IMR-90 (cell line): Measurements from ENCODE around the gene RNF112. TPM values are rescaled to one million over a fixed set of nuclear protein-coding genes. Genes with fewer than 3 reads are reported as not detected.

Experiments
- ATAC-seq: fragments of 200-7000 bp; cut with Tn5 transposase; 2 replicates; pipeline ENCODE4 v1.9.1; 2020; ENCODE audit warnings: low read depth, mild to moderate bottlenecking, moderate library complexity
- BruUV-seq: library from RNA; stranded (reverse); fragments of 400-500 nt; replicated peaks from 2 replicates; lab custom pipeline; 2021; lab: Mats Ljungman, UMichigan
- CTCF ChIA-PET: fragments of 300-600 bp; formaldehyde crosslinking; extraction: SDS; loops from one replicate; lab custom pipeline; 2021; ENCODE audit warnings: antibody characterized with exemption; lab: Yijun Ruan, JAX
- POLR2A ChIA-PET: fragments of 300-600 bp; sonication (Branson Sonifier 250); formaldehyde crosslinking; loops from one replicate; lab custom pipeline; 2022; ENCODE audit warnings: antibody characterized with exemption; ENCODE audit not compliant: unreplicated experiment; lab: Charles Lee
- DNase-seq: peaks from one replicate; pipeline ENCODE4 v3.0.0; 2013
- H2AFZ ChIP-seq: replicated peaks from 2 replicates; pipeline ENCODE3; 2013; ENCODE audit warnings: low read length, mild to moderate bottlenecking; ENCODE audit not compliant: poor library complexity
- H2AK5ac ChIP-seq: 2 replicates; pipeline ENCODE4 v1.6.1; 2013; ENCODE audit warnings: low read depth, low read length, inconsistent platforms
- H2AK9ac ChIP-seq: replicated peaks from 2 replicates; pipeline ENCODE3; 2013; ENCODE audit warnings: mild to moderate bottlenecking, low read depth, low read length, moderate library complexity; ENCODE audit not compliant: poor library complexity
- H2BK120ac ChIP-seq: 2 replicates; pipeline ENCODE4 v1.6.1; 2013; ENCODE audit warnings: low read depth, low read length, inconsistent platforms
- H2BK15ac ChIP-seq: 3 replicates; pipeline ENCODE4 v1.6.1; 2013; ENCODE audit warnings: low read depth, low read length, inconsistent platforms
- H2BK20ac ChIP-seq: 2 replicates; pipeline ENCODE4 v1.6.1; 2013; ENCODE audit warnings: low read depth, mild to moderate bottlenecking, inconsistent platforms, low read length, moderate library complexity
- H2BK5ac ChIP-seq: 2 replicates; pipeline ENCODE4 v1.6.1; 2013; ENCODE audit warnings: mild to moderate bottlenecking, low read depth, low read length, inconsistent platforms; ENCODE audit not compliant: poor library complexity, severe bottlenecking
- H3K14ac ChIP-seq: replicated peaks from 2 replicates; pipeline ENCODE4 v1.6.1; 2013; ENCODE audit warnings: low read depth, low read length, inconsistent platforms
- H3K18ac ChIP-seq: 2 replicates; pipeline ENCODE4 v1.6.1; 2013; ENCODE audit warnings: low read depth, low read length, control low read depth
- H3K23ac ChIP-seq: 2 replicates; pipeline ENCODE4 v1.6.1; 2013; ENCODE audit warnings: low read depth, low read length, inconsistent platforms
- H3K27ac ChIP-seq: 2 replicates; pipeline ENCODE4 v1.5.1; 2013; ENCODE audit warnings: mild to moderate bottlenecking, control low read depth, low read length; ENCODE audit not compliant: insufficient read depth
- H3K27me3 ChIP-seq: 2 replicates; pipeline ENCODE4 v1.6.1; 2013; ENCODE audit warnings: low read length; ENCODE audit not compliant: control insufficient read depth, insufficient read depth
- H3K36me3 ChIP-seq: 2 replicates; pipeline ENCODE4 v1.6.1; 2013; ENCODE audit warnings: low read length, mixed read lengths; ENCODE audit not compliant: control insufficient read depth, insufficient read depth
- H3K4ac ChIP-seq: 2 replicates; pipeline ENCODE4 v1.6.1; 2013; ENCODE audit warnings: low read depth, low read length, inconsistent platforms
- H3K4me1 ChIP-seq: 2 replicates; pipeline ENCODE4 v1.6.1; 2013; ENCODE audit warnings: low read length, mixed read lengths; ENCODE audit not compliant: control insufficient read depth, insufficient read depth
- H3K4me2 ChIP-seq: 2 replicates; pipeline ENCODE4 v1.6.1; 2013; ENCODE audit warnings: low read depth, mild to moderate bottlenecking, control low read depth, low read length, moderate library complexity
- H3K4me3 ChIP-seq: 2 replicates; pipeline ENCODE4 v1.5.1; 2013; ENCODE audit warnings: low read depth, mild to moderate bottlenecking, control low read depth, low read length, moderate library complexity; ENCODE audit not compliant: insufficient read depth
- H3K56ac ChIP-seq: 2 replicates; pipeline ENCODE4 v1.6.1; 2013; ENCODE audit warnings: low read length, inconsistent platforms; ENCODE audit not compliant: insufficient read depth; ENCODE audit errors: extremely low read depth
- H3K79me1 ChIP-seq, 2 experiments: 2 replicates each; pipeline ENCODE4 v1.6.1; 2013; ENCODE audit warnings: low read length in 2 of 2, inconsistent platforms in 1 of 2, low read depth in 1 of 2
- H3K9ac ChIP-seq: 2 replicates; pipeline ENCODE4 v1.6.1; 2013; ENCODE audit warnings: low read depth, low read length, control low read depth
- H3K9me1 ChIP-seq: 2 replicates; pipeline ENCODE4 v1.6.1; 2013; ENCODE audit warnings: low read length, inconsistent platforms; ENCODE audit not compliant: insufficient read depth
- H3K9me3 ChIP-seq: 2 replicates; pipeline ENCODE4 v1.6.1; 2013; ENCODE audit warnings: low read length; ENCODE audit not compliant: control insufficient read depth, insufficient read depth
- H4K20me1 ChIP-seq: 2 replicates; pipeline ENCODE4 v1.6.1; 2013; ENCODE audit warnings: low read length, inconsistent platforms; ENCODE audit not compliant: insufficient read depth
- H4K5ac ChIP-seq: 2 replicates; pipeline ENCODE4 v1.6.1; 2013; ENCODE audit warnings: mild to moderate bottlenecking, low read depth, low read length, control low read depth
- H4K8ac ChIP-seq, 2 experiments: 2 replicates each; pipeline ENCODE4 v1.6.1; 2013; ENCODE audit warnings: low read depth in 2 of 2, low read length in 2 of 2, control low read depth in 1 of 2, inconsistent platforms in 1 of 2
- H4K91ac ChIP-seq: 2 replicates; pipeline ENCODE4 v1.6.1; 2013; ENCODE audit warnings: low read depth, low read length, inconsistent platforms; ENCODE audit not compliant: insufficient read depth
- BHLHE40 ChIP-seq: fragments of 150-350 bp; IDR thresholded peaks from 2 replicates; pipeline ENCODE4 v1.6.1; 2016; ENCODE audit warnings: mild to moderate bottlenecking, low read depth, low read length
- MAZ ChIP-seq: IDR thresholded peaks from 2 replicates; pipeline ENCODE4 v1.6.1; 2012; ENCODE audit warnings: low read depth, mild to moderate bottlenecking, low read length, improper control_type of control experiment, moderate library complexity, borderline replicate concordance
- MXI1 ChIP-seq: IDR thresholded peaks from 2 replicates; pipeline ENCODE4 v1.6.1; 2012; ENCODE audit warnings: low read depth, mild to moderate bottlenecking, low read length, moderate library complexity, borderline replicate concordance
- NFE2L2 ChIP-seq: fragments of 150-350 bp; IDR thresholded peaks from 2 replicates; pipeline ENCODE4 v1.6.1; 2016; ENCODE audit warnings: low read depth, mild to moderate bottlenecking, low read length
- WGBS, 2 experiments: methylation state at CpG; one replicate each; pipeline versions ENCODE4 v1.1.5 to v1.1.7; 2013; ENCODE audit warnings: missing lambda C conversion rate in 2 of 2; ENCODE audit not compliant: insufficient read length in 1 of 2; ENCODE audit errors: extremely low coverage in 2 of 2; 5-methylcytosine and 5-hydroxymethylcytosine counted together
- dilution Hi-C: fragments of 300-500 bp; cut with HindIII; formaldehyde crosslinking; loops from one replicate; pipeline ENCODE4 v1.14.3; 2018; ENCODE audit warnings: low sequenced_read_pairs; ENCODE audit not compliant: unreplicated experiment
- in situ Hi-C: fragments of 300-500 bp; cut with MboI; formaldehyde crosslinking; loops from 3 replicates; pipeline ENCODE4 v1.14.3; 2019; ENCODE audit warnings: low sequenced_read_pairs, inconsistent platforms, mixed read lengths
- intact Hi-C: fragments of 100-400 bp; cut with micrococcal nuclease; formaldehyde crosslinking; loops from 2 replicates; pipeline ENCODE4 v1.10.0; 2022
- polyA plus RNA-seq, 3 experiments: library from polyadenylated mRNA; depleted of rRNA; stranded (reverse); fragments of >200 nt; gene quantifications; 2 replicates each; pipeline ENCODE4 v1.2.3, GENCODE V29; 2012; ENCODE audit warnings: low replicate concordance in 1 of 3
- total RNA-seq: library from RNA; depleted of rRNA; stranded (reverse); fragments of >200 nt; gene quantifications from 2 replicates; pipeline ENCODE4 v1.2.3, GENCODE V29; 2012
- TF ChIP-seq, protein P1 (sequence below): fragments of 150-350 bp; IDR thresholded peaks from 2 replicates; pipeline ENCODE4 v1.6.1; 2017; ENCODE audit warnings: mild to moderate bottlenecking, antibody characterized with exemption, low read length, low read depth

Gene RNF112
- total and polyA plus RNA-seq, 2 of the 4 experiments (the other 2 are of a cell fraction) = 2.5 to 5.7 TPM

DNA sequence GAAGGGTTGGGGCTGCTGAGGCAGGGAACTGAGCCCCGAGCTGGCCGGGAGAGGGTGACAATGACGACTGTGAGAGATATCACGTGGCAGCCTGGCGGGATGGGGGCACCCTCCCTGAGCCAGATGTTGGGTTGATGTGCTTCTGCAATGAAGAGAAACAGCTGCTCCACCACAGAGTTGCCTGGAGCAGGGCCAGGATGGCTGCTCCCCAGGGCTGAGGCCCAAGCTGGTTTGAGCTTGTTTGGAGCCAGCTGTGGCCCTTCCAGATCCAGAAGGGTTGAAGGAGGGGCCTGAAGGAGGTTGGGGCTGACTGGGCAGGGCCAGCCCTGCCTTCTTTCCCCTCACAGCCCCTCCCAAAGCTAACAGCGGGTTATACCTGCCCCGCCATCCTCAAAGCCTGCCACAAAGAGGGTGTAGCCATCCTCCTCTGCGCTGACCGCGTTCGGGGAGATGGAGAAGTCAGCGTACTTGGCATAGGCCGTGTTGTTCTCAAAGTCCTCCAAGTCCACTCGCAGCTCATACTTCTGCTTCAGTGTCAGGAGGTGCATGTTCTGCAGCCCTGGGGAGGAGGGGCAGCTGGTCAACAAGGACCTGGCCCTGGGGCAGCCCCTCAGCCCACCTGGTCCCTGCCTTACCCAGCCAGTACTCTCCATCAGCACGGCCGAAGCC lies 26.2 kb upstream of the RNF112 start:
- Histone ChIP-seq H3K9ac (peak overlapping the region; percentile 32), H4K5ac (peak overlapping the region; percentile 74), H3K27ac (peak overlapping the region; percentile 85), H3K4me2 (peak overlapping the region; percentile 72), H4K20me1 (peaks cover 25% of the 10 kb centered on the region), H3K18ac (peak overlapping the region; percentile 59), H2AK5ac (peak overlapping the region; percentile 98), H3K27me3 (no peaks in the 10 kb centered on the region), H2BK5ac (peak overlapping the region; percentile 70), H3K14ac (peak overlapping the region; percentile 71), H2BK120ac (peak overlapping the region; percentile 78), H3K36me3 (peaks cover 51% of the 10 kb centered on the region), H3K9me3 (no peaks in the 10 kb centered on the region), H3K56ac (no peak overlapping the region), H4K91ac (peak overlapping the region; percentile 85), H3K79me1 (peaks cover 22 to 57% of the 10 kb centered on the region in 2 experiments), H3K23ac (peak overlapping the region; percentile 82), H2AK9ac (peak overlapping the region; percentile 88), H3K9me1 (peaks cover 49% of the 10 kb centered on the region), H3K4me3 (no peak overlapping the region; the same call in 1 of the 2 replicates), H2AFZ (peak overlapping the region; percentile 73), H2BK20ac (peak overlapping the region; percentile 64), H3K4ac (peak overlapping the region; percentile 92), H4K8ac (peak overlapping the region; percentile 29 to 63; a peak in 3 of 4 replicates), H2BK15ac (peak overlapping the region; percentile 25; the same call in 2 of the 3 replicates), H3K4me1 (peaks cover 47% of the 10 kb centered on the region)
- ChIA-PET CTCF (interaction anchor here (0.6 kb wide), 1 partner anchor 22 kb away, joined by 4 read pairs; the partner anchor contains the start of gene B9D1), POLR2A (interaction anchor here (0.6 kb wide), 3 partner anchors 12 to 27 kb away, joined by 4 to 7 read pairs (median 4); no protein-coding TSS in a partner anchor)
- dilution Hi-C loops = no loop called here
- ATAC-seq (peak; percentile 50), DNase-seq (peak; percentile 91)
- peak; percentile 49; the same call in 1 of the 2 replicates for TF ChIP-seq BHLHE40
- peak; percentile 35; the same call in 1 of the 2 replicates for TF ChIP-seq MXI1
- TF ChIP-seq, protein P1, sequence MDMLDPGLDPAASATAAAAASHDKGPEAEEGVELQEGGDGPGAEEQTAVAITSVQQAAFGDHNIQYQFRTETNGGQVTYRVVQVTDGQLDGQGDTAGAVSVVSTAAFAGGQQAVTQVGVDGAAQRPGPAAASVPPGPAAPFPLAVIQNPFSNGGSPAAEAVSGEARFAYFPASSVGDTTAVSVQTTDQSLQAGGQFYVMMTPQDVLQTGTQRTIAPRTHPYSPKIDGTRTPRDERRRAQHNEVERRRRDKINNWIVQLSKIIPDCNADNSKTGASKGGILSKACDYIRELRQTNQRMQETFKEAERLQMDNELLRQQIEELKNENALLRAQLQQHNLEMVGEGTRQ = peak; percentile 63
- TF ChIP-seq MAZ = peak; percentile 61; the same call in 1 of the 2 replicates
- no peak for TF ChIP-seq NFE2L2
- no TSS peak for BruUV-seq
- WGBS, 2 experiments = 7% methylated on average over 4 of the region's 16 CpGs; no CpG with 5 or more reads in 1 of the 2 experiments
- intact Hi-C loops = loop anchor here (1.0 to 5.0 kb wide), 2 partner anchors 62 to 502 kb away; no protein-coding TSS in a partner anchor
- in situ Hi-C loops = no loop called here
